Duodenal mucosa (tissue), 2 donors: ENCODE results near the gene CPB2.
A peak's percentile ranks its signal among the peaks of the same experiment; 100 is the strongest.

ENCODE experiments used
- H3K27ac ChIP-seq: one replicate; pipeline ENCODE4 v1.7.0; 2013; ENCODE audit warnings: low read depth, low read length
- H3K27me3 ChIP-seq, 2 donors: one replicate each; pipeline ENCODE4 v1.7.0; 2013; ENCODE audit warnings: low read length in 2 of 2, control low read depth in 1 of 2; ENCODE audit not compliant: insufficient read depth in 2 of 2, control insufficient read depth in 1 of 2
- H3K36me3 ChIP-seq, 2 donors: one replicate each; pipeline ENCODE4 v1.7.0; 2013; ENCODE audit warnings: low read length in 2 of 2, control low read depth in 1 of 2; ENCODE audit not compliant: insufficient read depth in 2 of 2, control insufficient read depth in 1 of 2
- H3K4me1 ChIP-seq, 2 donors: one replicate each; pipeline ENCODE4 v1.7.0; 2013; ENCODE audit warnings: low read length in 2 of 2, control low read depth in 1 of 2; ENCODE audit not compliant: insufficient read depth in 2 of 2, control insufficient read depth in 1 of 2
- H3K4me3 ChIP-seq, 2 donors: one replicate each; pipeline ENCODE4 v1.7.0; 2013; ENCODE audit warnings: low read length in 2 of 2, low read depth in 1 of 2
- H3K9ac ChIP-seq, 2 donors: one replicate each; pipeline ENCODE4 v1.7.0; 2013; ENCODE audit warnings: low read length in 2 of 2, low read depth in 1 of 2
- H3K9me3 ChIP-seq, 2 donors: one replicate each; pipeline ENCODE4 v1.7.0; 2013; ENCODE audit warnings: low read length in 2 of 2, control low read depth in 1 of 2; ENCODE audit not compliant: control insufficient read depth in 1 of 2

Gene CPB2

DNA sequence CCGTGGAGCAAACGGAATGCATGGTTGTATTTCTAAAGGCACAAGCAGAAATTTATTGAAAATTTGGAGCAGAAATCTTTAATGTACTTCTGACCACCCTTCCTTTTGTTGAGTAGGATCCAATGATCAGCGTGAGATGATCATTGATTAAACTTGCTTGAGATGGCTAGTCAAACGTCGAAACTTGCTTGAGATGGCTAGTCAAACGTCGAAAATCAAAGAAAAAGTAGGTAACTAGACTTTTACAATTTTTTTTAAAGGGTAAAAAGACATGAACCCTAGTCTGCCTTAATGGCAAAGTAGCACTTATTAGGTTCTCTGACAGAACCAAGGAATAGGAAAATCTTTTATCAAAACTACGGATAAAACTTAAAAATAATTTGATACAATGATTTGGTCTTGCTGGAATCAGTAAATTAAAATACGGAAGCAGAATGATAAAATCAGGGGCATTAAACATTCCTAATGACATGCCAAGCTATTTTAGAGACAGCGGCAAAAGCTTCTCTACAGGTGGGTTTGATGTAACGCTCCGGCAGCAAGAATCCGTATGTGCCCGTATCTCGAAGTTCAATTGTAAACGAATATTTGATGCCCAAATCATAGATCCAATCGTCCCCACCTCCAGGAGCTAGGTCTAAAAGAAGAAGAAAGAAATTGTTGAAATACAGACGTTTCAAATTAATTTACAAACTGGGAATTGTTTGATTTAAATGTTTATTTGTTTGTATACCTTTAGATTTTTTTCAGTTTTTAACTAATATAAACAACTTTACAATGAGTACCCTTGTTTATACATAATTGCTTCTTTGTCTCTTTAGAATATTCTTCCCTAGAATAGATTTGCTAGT is 51.4 kb downstream of the CPB2 start:
- Histone ChIP-seq H3K27me3 (peaks cover 0 to 7% of the 10 kb centered on the region in 2 donors), H3K4me3 (peak overlapping the region; percentile 76 to 88), H3K27ac (no peak overlapping the region), H3K9ac (peak overlapping the region; percentile 51 to 62), H3K4me1 (peaks cover 10 to 13% of the 10 kb centered on the region in 2 donors), H3K36me3 (no peaks in the 10 kb centered on the region), H3K9me3 (no peaks in the 10 kb centered on the region)

GRCh38 chr13:46052319-46053161 is 52.3 kb downstream of the CPB2 start, which contains the start of gene ZC3H13:
TSS of gene ZC3H13 (minus strand) at chr13:46052746. CDS start at chr13:46045507, 7,239 bp downstream.
- Histone ChIP-seq H3K36me3 (no peaks in the 10 kb centered on the region), H3K27me3 (peaks cover 0 to 7% of the 10 kb centered on the region in 2 donors), H3K27ac (peak within 1 kb of the TSS; percentile 89)

DNA sequence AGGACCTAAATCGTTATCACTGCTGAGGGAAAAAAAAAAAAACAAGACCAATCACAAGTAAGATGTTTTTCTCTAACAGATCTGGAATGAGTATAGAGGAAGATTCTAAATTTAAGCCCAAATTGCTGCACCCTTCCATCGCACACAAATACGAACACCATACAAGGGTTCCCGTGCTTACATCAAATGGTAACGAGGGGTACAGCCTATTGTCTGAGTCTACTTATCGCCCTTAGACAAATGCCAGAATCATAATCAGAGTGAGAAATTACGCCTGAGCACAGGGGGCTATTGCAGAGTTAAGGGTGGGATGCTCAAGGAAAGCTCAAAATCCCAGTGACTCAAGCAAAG is 52.9 kb downstream of the CPB2 start:
- Histone ChIP-seq H3K4me3 (peak overlapping the region; percentile 76 to 88), H3K36me3 (no peaks in the 10 kb centered on the region), H3K27me3 (peaks cover 0 to 7% of the 10 kb centered on the region in 2 donors), H3K27ac (peak overlapping the region; percentile 89), H3K9me3 (no peaks in the 10 kb centered on the region), H3K9ac (peak overlapping the region; percentile 62 to 83), H3K4me1 (peaks cover 10 to 13% of the 10 kb centered on the region in 2 donors)

More at GRCh38 chr13:46052319-46053161, 52.3 kb downstream of the CPB2 start, which contains the start of gene ZC3H13:
- Histone ChIP-seq H3K9ac (peak within 1 kb of the TSS; percentile 62 to 83), H3K4me3 (peak within 1 kb of the TSS; percentile 76 to 88), H3K9me3 (no peaks in the 10 kb centered on the region), H3K4me1 (peaks cover 10 to 13% of the 10 kb centered on the region in 2 donors)

DNA sequence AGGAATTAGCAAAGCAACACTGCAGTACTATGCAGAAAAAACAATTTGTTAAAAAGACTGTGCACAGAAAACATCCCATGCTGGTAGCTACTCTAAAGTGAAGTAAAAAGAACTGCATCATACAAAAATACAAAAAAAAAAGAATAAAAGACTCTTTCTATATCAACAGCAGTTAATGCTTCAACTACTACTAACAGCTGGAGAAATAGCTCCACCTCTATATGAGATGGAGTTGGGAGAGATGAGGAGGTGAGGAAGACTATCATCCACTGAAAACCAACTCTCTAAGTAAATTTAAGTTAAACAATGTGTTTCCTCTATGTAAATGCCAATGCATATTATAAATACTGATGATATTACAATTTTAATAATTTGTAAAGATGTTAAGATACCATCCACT is 54.1 kb downstream of the CPB2 start:
- Histone ChIP-seq H3K9ac (no peak overlapping the region), H3K36me3 (no peaks in the 10 kb centered on the region), H3K27ac (no peak overlapping the region), H3K4me3 (no peak overlapping the region), H3K4me1 (peaks cover 10 to 13% of the 10 kb centered on the region in 2 donors), H3K27me3 (peaks cover 0 to 7% of the 10 kb centered on the region in 2 donors), H3K9me3 (no peaks in the 10 kb centered on the region)

- H3K27ac ChIP-seq = no peak overlapping the region
Measured at GRCh38 chr13:46045424-46045823, 59.4 kb downstream of the CPB2 start.

GRCh38 chr13:46043647-46044046 is 61.2 kb downstream of the CPB2 start:
- no peaks in the 10 kb centered on the region for H3K9me3 ChIP-seq
- no peak overlapping the region for H3K9ac ChIP-seq
- peaks cover 12 to 15% of the 10 kb centered on the region in 2 donors for H3K36me3 ChIP-seq
- no peak overlapping the region for H3K4me3 ChIP-seq
- no peaks in the 10 kb centered on the region for H3K27me3 ChIP-seq
- H3K27ac ChIP-seq = no peak overlapping the region
- no peaks in the 10 kb centered on the region for H3K4me1 ChIP-seq

More at GRCh38 chr13:46045424-46045823, 59.4 kb downstream of the CPB2 start:
- Histone ChIP-seq H3K4me3 (no peak overlapping the region), H3K27me3 (no peaks in the 10 kb centered on the region), H3K9me3 (no peaks in the 10 kb centered on the region), H3K9ac (no peak overlapping the region), H3K36me3 (peaks cover 6 to 12% of the 10 kb centered on the region in 2 donors), H3K4me1 (no peaks in the 10 kb centered on the region)

DNA sequence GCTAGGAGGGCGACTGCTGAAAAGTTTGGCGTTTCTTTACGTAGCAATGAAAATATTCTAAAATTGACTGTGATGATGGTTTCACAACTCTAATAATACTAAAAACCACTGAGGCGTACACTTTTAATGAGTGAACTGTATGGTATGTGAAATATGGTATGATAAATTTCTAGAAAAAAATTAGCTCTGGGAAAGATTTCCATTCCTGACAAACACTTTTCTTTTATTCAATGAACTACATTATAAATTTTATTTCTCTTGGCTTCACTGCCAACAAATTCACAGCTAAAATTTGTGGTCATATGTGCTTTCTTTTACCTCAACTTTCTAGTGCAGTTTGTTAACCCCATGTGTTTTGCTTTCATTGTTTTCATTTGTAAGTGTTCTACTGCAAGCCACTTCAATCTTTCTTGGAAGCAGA is 63.4 kb downstream of the CPB2 start:
- Histone ChIP-seq H3K27ac (no peak overlapping the region), H3K4me1 (peaks cover 4 to 5% of the 10 kb centered on the region in 2 donors), H3K4me3 (no peak overlapping the region), H3K9ac (no peak overlapping the region), H3K27me3 (no peaks in the 10 kb centered on the region), H3K9me3 (no peaks in the 10 kb centered on the region), H3K36me3 (peaks cover 12 to 15% of the 10 kb centered on the region in 2 donors)

DNA sequence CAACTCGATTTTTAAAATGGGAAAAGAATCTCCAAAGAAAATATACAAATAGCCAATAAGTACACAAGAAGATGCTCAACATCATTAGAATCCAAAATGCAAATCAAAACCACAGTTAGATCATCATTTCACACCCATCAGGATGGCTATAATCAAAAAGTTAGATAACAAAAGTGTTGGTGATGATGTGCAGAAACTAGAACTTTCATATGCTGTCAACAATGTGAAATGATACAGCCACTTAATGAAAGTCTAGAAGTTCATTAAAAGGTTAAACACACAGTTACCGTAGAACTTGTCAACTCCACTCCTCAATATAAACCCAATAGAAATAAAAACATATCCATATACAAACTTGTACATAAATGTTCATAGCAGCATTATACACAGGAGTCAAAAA is 64.1 kb downstream of the CPB2 start:
- H3K4me1 ChIP-seq = peaks cover 4 to 5% of the 10 kb centered on the region in 2 donors
- peaks cover 12 to 15% of the 10 kb centered on the region in 2 donors for H3K36me3 ChIP-seq
- no peaks in the 10 kb centered on the region for H3K9me3 ChIP-seq
- H3K4me3 ChIP-seq = no peak overlapping the region
- H3K27ac ChIP-seq = no peak overlapping the region
- no peak overlapping the region for H3K9ac ChIP-seq
- H3K27me3 ChIP-seq = no peaks in the 10 kb centered on the region

DNA sequence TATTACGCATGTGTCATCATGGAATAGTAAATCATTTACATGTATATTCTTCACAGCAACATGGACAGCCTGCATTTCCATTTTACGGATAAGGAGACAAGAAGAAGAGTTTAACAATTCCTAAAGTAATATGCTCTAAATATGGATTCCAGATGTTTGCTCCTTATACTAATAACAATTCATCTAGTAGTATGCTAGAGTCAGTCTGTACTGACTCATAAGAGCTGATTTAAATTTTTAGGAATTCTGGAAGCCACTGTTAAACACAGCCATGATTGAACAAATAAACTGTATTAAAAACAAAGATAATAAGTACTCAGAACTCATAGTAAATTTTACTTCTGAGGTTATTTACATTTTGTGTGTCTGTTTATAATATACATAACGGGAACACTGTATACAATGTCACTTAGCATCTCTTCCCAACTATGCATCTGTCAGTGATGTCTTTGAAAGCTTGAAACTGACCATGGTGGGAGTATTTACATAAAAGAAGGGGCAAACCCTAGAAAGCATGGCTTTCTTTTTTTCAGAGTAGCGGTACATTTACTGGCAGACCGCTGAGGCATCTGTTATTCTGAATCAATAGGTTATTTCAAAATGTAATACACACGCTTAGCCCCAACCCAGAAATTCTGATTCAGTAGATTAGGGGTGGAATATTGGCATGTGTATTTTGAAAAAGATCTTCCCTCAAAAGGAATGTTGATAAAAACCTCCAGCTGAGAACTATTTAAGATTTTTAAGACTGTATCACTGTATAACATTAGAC is 65.2 kb downstream of the CPB2 start:
- no peaks in the 10 kb centered on the region for H3K9me3 ChIP-seq
- no peak overlapping the region for H3K9ac ChIP-seq
- H3K36me3 ChIP-seq = peaks cover 15 to 18% of the 10 kb centered on the region in 2 donors
- no peak overlapping the region for H3K27ac ChIP-seq
- H3K27me3 ChIP-seq = no peaks in the 10 kb centered on the region
- peaks cover 4 to 5% of the 10 kb centered on the region in 2 donors for H3K4me1 ChIP-seq
- no peak overlapping the region for H3K4me3 ChIP-seq
